Sigmoid colon (tissue), 7 donors: ENCODE measurements around the gene PKP1. TPM values are rescaled to one million over a fixed set of nuclear protein-coding genes. Genes with fewer than 3 reads are reported as not detected.
A peak's percentile ranks its signal among the peaks of the same experiment; 100 is the strongest.

Experiments used
- DNase-seq: peaks from one replicate; pipeline ENCODE4 v3.0.0-alpha.2; 2019
- H3K27ac ChIP-seq, 4 donors: fragments of 200-600 bp; sonication (generic); one replicate each; pipeline ENCODE4 v1.5.1; 2016 to 2019; ENCODE audit warnings: mild to moderate bottlenecking in 1 of 4
- H3K27me3 ChIP-seq, 3 donors: fragments of 200-600 bp; sonication (generic); one replicate each; pipeline ENCODE4 v1.5.1; 2019; ENCODE audit warnings: mild to moderate bottlenecking in 1 of 3
- H3K36me3 ChIP-seq, 4 donors: fragments of 200-600 bp; sonication (generic); one replicate each; pipeline ENCODE4 v1.5.1; 2016 to 2019
- H3K4me1 ChIP-seq, 4 donors: fragments of 200-600 bp; sonication (generic); one replicate each; pipeline ENCODE4 v1.5.1; 2017 to 2019
- H3K4me3 ChIP-seq, 4 donors: fragments of 200-600 bp; sonication (generic); one replicate each; pipeline ENCODE4 v1.5.1; 2017 to 2019; ENCODE audit warnings: mild to moderate bottlenecking in 2 of 4, moderate library complexity in 1 of 4
- H3K9me3 ChIP-seq, 4 donors: fragments of 200-600 bp in 3 of 4; sonication (generic) in 3 of 4; one replicate each; pipeline versions ENCODE4 v1.5.1 to v1.6.1; 2013 to 2019
- EP300 ChIP-seq, 4 donors: sonication (generic); formaldehyde crosslinking; IDR thresholded peaks; one replicate each; pipeline ENCODE4 v1.6.1; 2017; ENCODE audit warnings: antibody characterized with exemption in 4 of 4
- POLR2A ChIP-seq, 2 donors: fragments of 450-650 bp; IDR thresholded peaks; one replicate each; pipeline ENCODE4 v1.6.1; 2016; ENCODE audit warnings: antibody characterized with exemption in 2 of 2, mild to moderate bottlenecking in 2 of 2, moderate library complexity in 2 of 2
- POLR2AphosphoS5 ChIP-seq, 4 donors: sonication (generic); formaldehyde crosslinking; IDR thresholded peaks; one replicate each; pipeline ENCODE4 v1.6.1; 2017; ENCODE audit warnings: antibody characterized with exemption in 4 of 4
- whole genome bisulfite sequencing, 2 donors: extraction: QIAGEN DNeasy Blood & Tissue Kit; methylation state at CpG; one replicate each; pipeline ENCODE4 v1.1.7; 2013; 5-methylcytosine and 5-hydroxymethylcytosine counted together
- intact Hi-C: fragments of 100-400 bp; cut with DNase I; formaldehyde crosslinking; loops from one replicate; pipeline ENCODE4 v1.15.1; 2023
- polyA plus RNA-seq, 3 donors: library from polyadenylated mRNA; stranded (reverse); fragments of 200-250 nt; gene quantifications; one replicate each; pipeline ENCODE4 v1.2.3, GENCODE V29; 2013
- total RNA-seq, 4 donors: library from RNA; depleted of rRNA; stranded (reverse); fragments of >200 nt; gene quantifications; one replicate each; pipeline ENCODE4 v1.1.0, GENCODE V29; 2016
- TF ChIP-seq, protein P1 (sequence below), 4 experiments: fragments of 450-650 bp in 3 of 4; fragments of 200-600 bp in 1 of 4; IDR thresholded peaks; one replicate each; pipeline ENCODE4 v1.5.1; 2016 to 2019; ENCODE audit warnings: antibody characterized with exemption in 4 of 4, mild to moderate bottlenecking in 3 of 4, moderate library complexity in 2 of 4
- donor health status: healthy with polysubstance abuse.
- donor health status: Bipolar disorder and iron deficiency.
- donor health status: healthy.

Gene PKP1
- total and polyA plus RNA-seq, 7 donors = under 0.01 to 0.60 (median 0.16) TPM; not detected in 2

DNA sequence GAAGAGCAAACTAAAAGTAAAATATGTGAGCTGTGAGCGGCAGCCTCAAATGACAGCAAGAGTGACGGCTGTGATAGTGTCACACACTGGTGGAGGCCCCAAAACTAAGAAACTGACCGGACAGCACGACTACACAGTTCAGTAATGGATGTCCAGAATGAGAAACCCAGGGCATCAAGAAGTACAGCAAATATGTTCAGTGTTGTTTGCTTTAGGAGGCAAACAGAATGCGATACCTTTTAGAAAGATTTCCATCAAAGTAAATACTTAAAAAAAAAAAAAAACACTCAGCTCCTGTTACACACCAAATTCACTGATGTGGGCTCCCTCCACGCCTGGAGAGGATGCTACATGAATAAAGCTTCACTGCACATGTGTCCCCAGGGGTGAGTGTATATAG is 1.1 kb upstream of the PKP1 start:
- 84 to 91% methylated on average over 6 of the region's 6 CpGs for WGBS, 2 donors
- no peak for TF ChIP-seq EP300 (IDR thresholded peaks at IDR 0.05)
- TF ChIP-seq POLR2A (IDR thresholded peaks at IDR 0.05) = no peak
- TF ChIP-seq, protein P1, sequence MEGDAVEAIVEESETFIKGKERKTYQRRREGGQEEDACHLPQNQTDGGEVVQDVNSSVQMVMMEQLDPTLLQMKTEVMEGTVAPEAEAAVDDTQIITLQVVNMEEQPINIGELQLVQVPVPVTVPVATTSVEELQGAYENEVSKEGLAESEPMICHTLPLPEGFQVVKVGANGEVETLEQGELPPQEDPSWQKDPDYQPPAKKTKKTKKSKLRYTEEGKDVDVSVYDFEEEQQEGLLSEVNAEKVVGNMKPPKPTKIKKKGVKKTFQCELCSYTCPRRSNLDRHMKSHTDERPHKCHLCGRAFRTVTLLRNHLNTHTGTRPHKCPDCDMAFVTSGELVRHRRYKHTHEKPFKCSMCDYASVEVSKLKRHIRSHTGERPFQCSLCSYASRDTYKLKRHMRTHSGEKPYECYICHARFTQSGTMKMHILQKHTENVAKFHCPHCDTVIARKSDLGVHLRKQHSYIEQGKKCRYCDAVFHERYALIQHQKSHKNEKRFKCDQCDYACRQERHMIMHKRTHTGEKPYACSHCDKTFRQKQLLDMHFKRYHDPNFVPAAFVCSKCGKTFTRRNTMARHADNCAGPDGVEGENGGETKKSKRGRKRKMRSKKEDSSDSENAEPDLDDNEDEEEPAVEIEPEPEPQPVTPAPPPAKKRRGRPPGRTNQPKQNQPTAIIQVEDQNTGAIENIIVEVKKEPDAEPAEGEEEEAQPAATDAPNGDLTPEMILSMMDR (IDR thresholded peaks at IDR 0.05) = no peak
- TF ChIP-seq POLR2AphosphoS5 (IDR thresholded peaks at IDR 0.05) = no peak
- intact Hi-C loops = no loop called here
- no peaks in the 10 kb centered on the region for H3K9me3 ChIP-seq
- H3K4me1 ChIP-seq = peaks cover 0 to 12% (median 10%) of the 10 kb centered on the region in 4 donors
- no peak overlapping the region for H3K4me3 ChIP-seq
- H3K36me3 ChIP-seq = no peaks in the 10 kb centered on the region
- H3K27me3 ChIP-seq = peaks cover 8 to 56% (median 21%) of the 10 kb centered on the region in 3 donors
- DNase-seq = peak; percentile 12
- H3K27ac ChIP-seq = no peak overlapping the region

DNA sequence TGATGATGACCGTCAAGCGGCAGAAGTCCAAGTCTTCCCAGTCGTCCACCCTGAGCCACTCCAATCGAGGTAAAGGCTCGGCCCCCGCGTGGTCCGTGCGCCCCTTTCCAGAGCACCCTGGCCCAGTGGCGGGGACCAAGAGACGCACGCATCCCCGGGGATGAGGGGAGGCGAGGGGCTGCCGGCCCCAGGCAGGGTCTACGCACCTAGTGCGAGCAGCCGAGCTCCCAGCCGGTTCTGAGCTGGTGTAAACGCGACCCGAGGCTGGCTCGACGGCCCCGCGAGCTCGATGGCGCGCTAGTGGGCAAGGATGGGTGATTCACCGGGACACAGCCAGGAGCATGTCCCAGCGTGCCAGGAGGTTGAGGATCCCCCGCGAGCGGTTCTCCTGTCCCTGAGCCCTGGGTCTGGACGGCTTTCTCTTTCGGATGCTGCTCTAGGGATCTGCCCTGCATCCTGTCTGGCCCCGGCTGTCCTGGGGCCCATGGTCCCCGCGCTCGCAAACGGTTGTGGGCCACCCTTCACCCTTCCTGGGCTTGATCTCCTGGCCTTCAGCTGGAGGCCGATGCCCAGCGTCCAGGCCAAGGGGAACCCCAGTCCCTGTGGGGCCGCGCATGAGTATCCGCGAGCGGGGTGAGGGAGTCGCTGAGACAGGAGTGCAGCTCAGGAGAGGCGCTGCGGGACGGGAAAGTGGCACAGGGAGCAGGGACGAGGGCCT is 689 bp downstream of the PKP1 start:
- H3K36me3 ChIP-seq = no peaks in the 10 kb centered on the region
- peaks cover 0 to 12% (median 10%) of the 10 kb centered on the region in 4 donors for H3K4me1 ChIP-seq
- no peak overlapping the region for H3K27ac ChIP-seq
- TF ChIP-seq POLR2A (IDR thresholded peaks at IDR 0.05) (no peak), EP300 (IDR thresholded peaks at IDR 0.05) (no peak), POLR2AphosphoS5 (IDR thresholded peaks at IDR 0.05) (no peak)
- TF ChIP-seq, protein P1 (IDR thresholded peaks at IDR 0.05) = no peak
- H3K27me3 ChIP-seq = peaks cover 8 to 55% (median 21%) of the 10 kb centered on the region in 3 donors
- H3K9me3 ChIP-seq = no peaks in the 10 kb centered on the region
- DNase-seq = peak; percentile 54
- no peak overlapping the region for H3K4me3 ChIP-seq
- intact Hi-C loops = no loop called here
- 45 to 67% methylated on average over 53 of the region's 53 CpGs for WGBS, 2 donors

DNA sequence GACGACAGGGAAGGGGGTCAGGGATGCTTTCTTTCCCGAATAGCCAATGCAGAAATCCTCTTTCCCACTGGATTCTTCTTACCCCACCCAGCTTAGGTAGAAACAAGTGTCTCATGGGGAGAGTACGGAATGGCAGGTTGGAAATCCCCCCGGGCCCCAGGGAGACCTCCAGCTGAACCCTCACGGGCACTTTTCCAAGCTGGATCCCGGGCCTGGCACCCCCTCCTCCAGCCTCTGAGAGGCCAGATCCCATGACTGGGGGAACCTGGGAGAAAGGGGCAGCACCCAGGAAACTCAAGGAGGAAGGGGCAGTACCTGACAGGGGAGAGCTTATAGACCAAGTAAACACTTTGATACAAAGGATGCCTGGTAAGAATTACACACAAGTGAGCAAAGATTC is 1.3 kb downstream of the PKP1 start:
- intact Hi-C loops = no loop called here
- 84% methylated on average over 6 of the region's 6 CpGs for WGBS, 2 donors
- H3K4me3 ChIP-seq = no peak overlapping the region

DNA sequence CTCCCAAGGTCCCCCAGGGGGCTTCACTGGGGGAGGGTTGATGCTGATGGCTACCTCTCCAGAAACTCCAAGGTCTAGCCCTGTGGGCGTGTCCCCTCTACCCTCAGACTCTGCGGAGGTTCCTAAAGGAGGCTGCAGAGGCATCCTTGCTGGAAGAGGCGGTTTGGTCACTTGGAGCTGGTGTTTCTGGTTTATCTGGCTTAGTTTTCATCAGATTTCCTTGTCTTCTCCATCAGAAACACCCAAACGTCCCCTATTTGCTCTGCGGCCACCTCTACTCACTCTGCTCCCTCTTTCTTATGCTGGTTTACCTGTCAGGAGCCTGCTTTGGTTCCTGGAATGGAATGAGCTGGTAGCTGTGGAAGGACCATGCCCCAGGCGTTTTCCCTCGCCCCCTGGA is 2.5 kb downstream of the PKP1 start:
- intact Hi-C loops = no loop called here
- Histone ChIP-seq H3K4me3 (no peak overlapping the region), H3K27ac (no peak overlapping the region), H3K4me1 (peaks cover 0 to 12% (median 10%) of the 10 kb centered on the region in 4 donors), H3K27me3 (peaks cover 8 to 40% (median 21%) of the 10 kb centered on the region in 3 donors), H3K9me3 (no peaks in the 10 kb centered on the region), H3K36me3 (no peaks in the 10 kb centered on the region)
- TF ChIP-seq POLR2AphosphoS5 (IDR thresholded peaks at IDR 0.05) (no peak), EP300 (IDR thresholded peaks at IDR 0.05) (no peak), POLR2A (IDR thresholded peaks at IDR 0.05) (no peak)
- TF ChIP-seq, protein P1 (IDR thresholded peaks at IDR 0.05) = no peak
- WGBS, 2 donors = 80 to 81% methylated on average over 7 of the region's 7 CpGs
- DNase-seq = peak; percentile 12

More for the DNA sequence above, 1.3 kb downstream of the PKP1 start:
- Histone ChIP-seq H3K4me1 (peaks cover 0 to 12% (median 10%) of the 10 kb centered on the region in 4 donors), H3K9me3 (no peaks in the 10 kb centered on the region), H3K27me3 (peaks cover 8 to 48% (median 21%) of the 10 kb centered on the region in 3 donors), H3K27ac (no peak overlapping the region), H3K36me3 (no peaks in the 10 kb centered on the region)
- TF ChIP-seq EP300 (IDR thresholded peaks at IDR 0.05) (no peak), POLR2A (IDR thresholded peaks at IDR 0.05) (no peak), POLR2AphosphoS5 (IDR thresholded peaks at IDR 0.05) (no peak)
- TF ChIP-seq, protein P1 (IDR thresholded peaks at IDR 0.05) = no peak
- DNase-seq = peak; percentile 29
